DND-41 (cell line): ENCODE measurements around the gene FAM107B.

Source experiments
- EZH2 ChIP-seq: IDR thresholded peaks from 3 replicates; pipeline ENCODE4 v1.6.1; 2012; ENCODE audit warnings: borderline replicate concordance, low read depth, mild to moderate bottlenecking, moderate library complexity, low read length, inconsistent platforms; ENCODE audit not compliant: severe bottlenecking
- TF ChIP-seq, protein P1 (sequence below): IDR thresholded peaks from 2 replicates; pipeline ENCODE4 v1.5.1; 2012; ENCODE audit warnings: borderline replicate concordance, low read length, moderate library complexity, mild to moderate bottlenecking; ENCODE audit not compliant: poor library complexity, severe bottlenecking; ENCODE audit errors: extremely low read depth

DNA sequence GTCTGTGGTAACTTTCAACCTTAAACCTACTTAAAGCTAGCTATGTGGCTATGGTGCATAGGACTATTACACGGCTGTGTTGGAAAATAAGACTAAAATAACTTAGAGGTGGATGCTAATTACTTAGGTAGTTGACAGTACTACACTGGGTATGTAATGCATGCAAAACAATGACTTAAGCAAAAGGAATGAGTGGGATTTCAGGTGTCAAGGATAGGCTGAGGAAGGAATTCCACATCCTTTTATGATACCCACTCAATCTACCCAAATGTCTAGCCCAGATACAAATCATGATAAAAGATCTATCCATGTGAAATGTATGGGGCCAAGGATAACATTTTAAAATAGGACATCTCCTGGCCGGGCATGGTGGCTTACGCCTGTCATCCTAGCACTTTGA, 49.3 kb upstream of the FAM107B start:
- TF ChIP-seq, protein P1, sequence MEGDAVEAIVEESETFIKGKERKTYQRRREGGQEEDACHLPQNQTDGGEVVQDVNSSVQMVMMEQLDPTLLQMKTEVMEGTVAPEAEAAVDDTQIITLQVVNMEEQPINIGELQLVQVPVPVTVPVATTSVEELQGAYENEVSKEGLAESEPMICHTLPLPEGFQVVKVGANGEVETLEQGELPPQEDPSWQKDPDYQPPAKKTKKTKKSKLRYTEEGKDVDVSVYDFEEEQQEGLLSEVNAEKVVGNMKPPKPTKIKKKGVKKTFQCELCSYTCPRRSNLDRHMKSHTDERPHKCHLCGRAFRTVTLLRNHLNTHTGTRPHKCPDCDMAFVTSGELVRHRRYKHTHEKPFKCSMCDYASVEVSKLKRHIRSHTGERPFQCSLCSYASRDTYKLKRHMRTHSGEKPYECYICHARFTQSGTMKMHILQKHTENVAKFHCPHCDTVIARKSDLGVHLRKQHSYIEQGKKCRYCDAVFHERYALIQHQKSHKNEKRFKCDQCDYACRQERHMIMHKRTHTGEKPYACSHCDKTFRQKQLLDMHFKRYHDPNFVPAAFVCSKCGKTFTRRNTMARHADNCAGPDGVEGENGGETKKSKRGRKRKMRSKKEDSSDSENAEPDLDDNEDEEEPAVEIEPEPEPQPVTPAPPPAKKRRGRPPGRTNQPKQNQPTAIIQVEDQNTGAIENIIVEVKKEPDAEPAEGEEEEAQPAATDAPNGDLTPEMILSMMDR: no peak
- no peak for TF ChIP-seq EZH2
